Spleen (tissue), 3 donors: ENCODE measurements around the gene SRPRA.

ENCODE experiments used
- POLR2A ChIP-seq, 3 donors: fragments of 450-650 bp; IDR thresholded peaks; one replicate each; pipeline ENCODE4 v1.5.1; 2017; ENCODE audit warnings: antibody characterized with exemption in 3 of 3, mild to moderate bottlenecking in 1 of 3
- POLR2AphosphoS5 ChIP-seq, 3 donors: sonication (generic); formaldehyde crosslinking; IDR thresholded peaks; one replicate each; pipeline ENCODE4 v1.5.1; 2017; ENCODE audit warnings: antibody characterized with exemption in 3 of 3

- TF ChIP-seq POLR2AphosphoS5 (IDR thresholded peaks at IDR 0.05) (no peak), POLR2A (IDR thresholded peaks at IDR 0.05) (no peak)
Measured at GRCh38 chr11:126307706-126308105, 39.0 kb upstream of the SRPRA start.
